Astrocyte (in vitro differentiated cells and primary cell): ENCODE data around the gene CAMK2D. TPM values are rescaled to one million over a fixed set of nuclear protein-coding genes. Genes with fewer than 3 reads are reported as not detected.
"Not testable (repeated sequence)": the region's sequence is repeated elsewhere in the genome, so short reads cannot be mapped to it uniquely, and the experiment has no call there.

Experiments
- DNase-seq: peaks from one replicate; pipeline ENCODE4 v3.0.0-alpha.2; 2010; ENCODE audit warnings: low read depth
- FAIRE-seq: peaks from 2 replicates; lab custom pipeline; 2011; peaks lifted over from hg19 to GRCh38; lab: Jason Lieb, UNC
- H2AFZ ChIP-seq: 2 replicates; pipeline ENCODE4 v1.6.0; 2012; ENCODE audit warnings: low read depth, low read length, inconsistent platforms
- H3K27ac ChIP-seq: 2 replicates; pipeline ENCODE4 v1.5.1; 2011; ENCODE audit warnings: low read depth, low read length, inconsistent platforms
- H3K27me3 ChIP-seq: 2 replicates; pipeline ENCODE4 v1.6.0; 2011; ENCODE audit warnings: low read length, inconsistent platforms; ENCODE audit not compliant: insufficient read depth
- H3K36me3 ChIP-seq: 2 replicates; pipeline ENCODE4 v1.5.1; 2011; ENCODE audit warnings: low read length, inconsistent platforms; ENCODE audit not compliant: insufficient read depth
- H3K4me1 ChIP-seq: 2 replicates; pipeline ENCODE4 v1.5.1; 2011; ENCODE audit warnings: low read length, inconsistent platforms; ENCODE audit not compliant: insufficient read depth
- H3K4me2 ChIP-seq: 2 replicates; pipeline ENCODE4 v1.6.0; 2012; ENCODE audit warnings: low read length, inconsistent platforms
- H3K4me3 ChIP-seq: 2 replicates; pipeline ENCODE4 v1.5.1; 2011; ENCODE audit warnings: low read depth, mild to moderate bottlenecking, low read length, inconsistent platforms; ENCODE audit not compliant: insufficient read depth
- H3K79me2 ChIP-seq: 2 replicates; pipeline ENCODE4 v1.6.0; 2012; ENCODE audit warnings: mild to moderate bottlenecking, low read length, inconsistent platforms; ENCODE audit not compliant: insufficient read depth
- H3K9ac ChIP-seq: 2 replicates; pipeline ENCODE4 v1.6.0; 2012; ENCODE audit warnings: mild to moderate bottlenecking, low read length, inconsistent platforms
- H3K9me3 ChIP-seq: 2 replicates; pipeline ENCODE4 v1.5.1; 2012; ENCODE audit warnings: low read depth, mild to moderate bottlenecking, low read length, inconsistent platforms; ENCODE audit not compliant: insufficient read depth
- H4K20me1 ChIP-seq: 2 replicates; pipeline ENCODE4 v1.6.0; 2012; ENCODE audit warnings: low read length, inconsistent platforms; ENCODE audit not compliant: insufficient read depth
- H3K27ac Mint-ChIP-seq: one replicate; pipeline ENCODE4 v1.8.0; 2021; ENCODE audit warnings: mild to moderate bottlenecking, mixed read lengths; ENCODE audit not compliant: unreplicated experiment
- H3K27me3 Mint-ChIP-seq: one replicate; pipeline ENCODE4 v1.8.0; 2021; ENCODE audit warnings: low read depth, mixed read lengths; ENCODE audit not compliant: unreplicated experiment
- H3K36me3 Mint-ChIP-seq: one replicate; pipeline ENCODE4 v1.8.0; 2021; ENCODE audit warnings: low read depth, mixed read lengths; ENCODE audit not compliant: unreplicated experiment
- H3K4me1 Mint-ChIP-seq: one replicate; pipeline ENCODE4 v1.8.0; 2021; ENCODE audit warnings: low read depth, mixed read lengths; ENCODE audit not compliant: unreplicated experiment
- H3K4me3 Mint-ChIP-seq: one replicate; pipeline ENCODE4 v1.8.0; 2021; ENCODE audit warnings: mild to moderate bottlenecking, moderate library complexity, mixed read lengths; ENCODE audit not compliant: unreplicated experiment
- H3K9me3 Mint-ChIP-seq: one replicate; pipeline ENCODE4 v1.8.0; 2021; ENCODE audit warnings: mild to moderate bottlenecking, mixed read lengths; ENCODE audit not compliant: unreplicated experiment
- EZH2 ChIP-seq: IDR thresholded peaks from 2 replicates; pipeline ENCODE4 v1.6.1; 2012; ENCODE audit warnings: mild to moderate bottlenecking, low read length, inconsistent platforms; ENCODE audit not compliant: insufficient read depth
- total RNA-seq: library from RNA; stranded (reverse); gene quantifications from 2 replicates; pipeline ENCODE4 v1.2.1, GENCODE V29; 2021
- TF ChIP-seq, protein P1 (sequence below): IDR thresholded peaks from 2 replicates; pipeline ENCODE4 v1.5.1; 2011; ENCODE audit warnings: low read depth, mild to moderate bottlenecking, inconsistent platforms, low read length, moderate library complexity; ENCODE audit not compliant: insufficient read depth

Gene CAMK2D
- total RNA-seq, 1 donor from 2014 or later: 80.8 TPM

- TF ChIP-seq, protein P1, sequence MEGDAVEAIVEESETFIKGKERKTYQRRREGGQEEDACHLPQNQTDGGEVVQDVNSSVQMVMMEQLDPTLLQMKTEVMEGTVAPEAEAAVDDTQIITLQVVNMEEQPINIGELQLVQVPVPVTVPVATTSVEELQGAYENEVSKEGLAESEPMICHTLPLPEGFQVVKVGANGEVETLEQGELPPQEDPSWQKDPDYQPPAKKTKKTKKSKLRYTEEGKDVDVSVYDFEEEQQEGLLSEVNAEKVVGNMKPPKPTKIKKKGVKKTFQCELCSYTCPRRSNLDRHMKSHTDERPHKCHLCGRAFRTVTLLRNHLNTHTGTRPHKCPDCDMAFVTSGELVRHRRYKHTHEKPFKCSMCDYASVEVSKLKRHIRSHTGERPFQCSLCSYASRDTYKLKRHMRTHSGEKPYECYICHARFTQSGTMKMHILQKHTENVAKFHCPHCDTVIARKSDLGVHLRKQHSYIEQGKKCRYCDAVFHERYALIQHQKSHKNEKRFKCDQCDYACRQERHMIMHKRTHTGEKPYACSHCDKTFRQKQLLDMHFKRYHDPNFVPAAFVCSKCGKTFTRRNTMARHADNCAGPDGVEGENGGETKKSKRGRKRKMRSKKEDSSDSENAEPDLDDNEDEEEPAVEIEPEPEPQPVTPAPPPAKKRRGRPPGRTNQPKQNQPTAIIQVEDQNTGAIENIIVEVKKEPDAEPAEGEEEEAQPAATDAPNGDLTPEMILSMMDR: no peak
- no peak for TF ChIP-seq EZH2
- Mint-ChIP-seq H3K4me1 (peaks cover 15% of the 10 kb centered on the region), H3K4me3 (no peak overlapping the region), H3K9me3 (no peaks in the 10 kb centered on the region), H3K36me3 (peaks cover 5% of the 10 kb centered on the region), H3K27ac (no peak overlapping the region), H3K27me3 (no peaks in the 10 kb centered on the region)
- no peak overlapping the region for H3K9ac ChIP-seq
- no peak overlapping the region for H3K27ac ChIP-seq
- H3K4me2 ChIP-seq: no peak overlapping the region
- DNase-seq: no peak
- H3K79me2 ChIP-seq: peaks cover 79% of the 10 kb centered on the region
- H3K9me3 ChIP-seq: no peaks in the 10 kb centered on the region
- H4K20me1 ChIP-seq: peaks cover 34% of the 10 kb centered on the region
- FAIRE-seq: no peak
- H3K4me1 ChIP-seq: peaks cover 15% of the 10 kb centered on the region
- H2AFZ ChIP-seq: no peak overlapping the region
- H3K4me3 ChIP-seq: no peak overlapping the region
- no peaks in the 10 kb centered on the region for H3K27me3 ChIP-seq
- H3K36me3 ChIP-seq: no peaks in the 10 kb centered on the region
Observed at GRCh38 chr4:113689394-113689793, 72.1 kb downstream of the CAMK2D start.

GRCh38 chr4:113687067-113687718 lies 74.3 kb downstream of the CAMK2D start:
- Histone ChIP-seq H3K9ac (no peak overlapping the region), H3K4me3 (no peak overlapping the region), H2AFZ (no peak overlapping the region), H3K9me3 (no peaks in the 10 kb centered on the region), H3K79me2 (peaks cover 68% of the 10 kb centered on the region), H4K20me1 (peaks cover 34% of the 10 kb centered on the region), H3K36me3 (no peaks in the 10 kb centered on the region), H3K4me2 (peak overlapping the region; percentile 17), H3K27ac (peak overlapping the region; percentile 3), H3K4me1 (peaks cover 27% of the 10 kb centered on the region), H3K27me3 (no peaks in the 10 kb centered on the region)
- DNase-seq: peak; percentile 88
- no peaks in the 10 kb centered on the region for H3K27me3 Mint-ChIP-seq
- FAIRE-seq: peak; percentile 17
- no peak overlapping the region for H3K4me3 Mint-ChIP-seq
- H3K36me3 Mint-ChIP-seq: peaks cover 5% of the 10 kb centered on the region
- H3K27ac Mint-ChIP-seq: no peak overlapping the region
- H3K4me1 Mint-ChIP-seq: peaks cover 33% of the 10 kb centered on the region
- no peak for TF ChIP-seq EZH2
- TF ChIP-seq, protein P1: no peak
- no peaks in the 10 kb centered on the region for H3K9me3 Mint-ChIP-seq

DNA sequence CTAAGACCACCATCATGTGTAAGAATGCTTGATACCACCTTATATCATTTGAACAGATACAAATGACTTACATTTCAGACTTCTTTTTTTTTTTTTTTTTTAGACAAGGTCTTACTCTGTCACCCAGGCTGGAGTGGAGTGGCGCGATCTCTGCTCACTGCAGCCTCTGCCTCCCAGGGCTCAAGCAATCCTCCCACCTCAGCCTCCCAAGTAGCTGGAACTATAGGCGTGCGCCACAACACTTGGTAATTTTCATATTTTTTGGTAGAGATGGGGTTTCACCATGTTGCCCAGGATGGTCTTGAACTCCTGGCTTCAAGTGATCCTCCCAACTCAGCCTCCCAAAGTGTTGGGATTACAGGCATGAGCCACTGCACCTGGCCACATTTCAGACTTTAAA lies 76.4 kb downstream of the CAMK2D start:
- H3K27ac ChIP-seq, H3K36me3 ChIP-seq, H3K9me3 Mint-ChIP-seq, DNase-seq, H3K9ac ChIP-seq, H2AFZ ChIP-seq, H3K4me3 ChIP-seq, H3K27ac Mint-ChIP-seq, H3K4me2 ChIP-seq, H3K27me3 Mint-ChIP-seq, H3K9me3 ChIP-seq, H3K4me3 Mint-ChIP-seq, H3K27me3 ChIP-seq, FAIRE-seq: not testable (repeated sequence)
- peaks cover 31% of the 10 kb centered on the region for H4K20me1 ChIP-seq
- H3K4me1 ChIP-seq: peaks cover 27% of the 10 kb centered on the region
- peaks cover 33% of the 10 kb centered on the region for H3K4me1 Mint-ChIP-seq
- H3K79me2 ChIP-seq: peaks cover 66% of the 10 kb centered on the region
- H3K36me3 Mint-ChIP-seq: peaks cover 12% of the 10 kb centered on the region
